Measurements from ENCODE around the gene KDM1B. TPM values are rescaled to one million over a fixed set of nuclear protein-coding genes. Genes with fewer than 3 reads are reported as not detected.

Gene KDM1B
- total and polyA plus RNA-seq, 2 of the 8 experiments (the other 6 are each of a cell fraction or from before 2014, with no cell fraction given): 3.7 to 7.5 TPM

- TF ChIP-seq CHD1 (IDR thresholded peaks at IDR 0.05; ENCODE audit: low read depth, low read length): no peak
Observed at GRCh38 chr6:18264923-18265377, 109.7 kb downstream of the KDM1B start (continued).
